Upper lobe of left lung (tissue), 4 donors: ENCODE results near the gene DVL3.

Source experiments
- CTCF ChIP-seq, 6 experiments: fragments of 450-650 bp in 4 of 6; fragments of 200-600 bp in 2 of 6; sonication (generic) in 2 of 6; IDR thresholded peaks; one replicate each; pipeline ENCODE4 v1.5.1; 2016 to 2019; ENCODE audit warnings: antibody characterized with exemption in 6 of 6
- POLR2A ChIP-seq, 4 donors: fragments of 450-650 bp; IDR thresholded peaks; one replicate each; pipeline ENCODE4 v1.5.1; 2016 to 2017; ENCODE audit warnings: antibody characterized with exemption in 4 of 4, mild to moderate bottlenecking in 2 of 4
- POLR2AphosphoS5 ChIP-seq, 2 donors: sonication (generic); formaldehyde crosslinking; IDR thresholded peaks; one replicate each; pipeline ENCODE4 v1.5.1; 2017; ENCODE audit warnings: antibody characterized with exemption in 2 of 2

- TF ChIP-seq CTCF (IDR thresholded peaks at IDR 0.05): no peak
- no peak for TF ChIP-seq POLR2A (IDR thresholded peaks at IDR 0.05)
- no peak for TF ChIP-seq POLR2AphosphoS5 (IDR thresholded peaks at IDR 0.05)
Measured at GRCh38 chr3:184178521-184179138, 23.5 kb downstream of the DVL3 start.
